Neural progenitor cell (in vitro differentiated cells): ENCODE measurements around the gene C6orf89. TPM values are rescaled to one million over a fixed set of nuclear protein-coding genes. Genes with fewer than 3 reads are reported as not detected.
A peak's percentile ranks its signal among the peaks of the same experiment; 100 is the strongest.

Experiments used
- DNase-seq: peaks from one replicate; pipeline ENCODE4 v3.0.0-alpha.2; 2016; ENCODE audit warnings: low spot score
- H2AFZ ChIP-seq: fragments of 200-600 bp; sonication (generic); replicated peaks from 2 replicates; pipeline ENCODE4 v1.6.1; 2016; ENCODE audit warnings: antibody characterized with exemption
- H3F3A ChIP-seq: fragments of 200-600 bp; sonication (generic); 2 replicates; pipeline ENCODE4 v1.6.1; 2016; ENCODE audit warnings: antibody characterized with exemption, low read depth
- H3K27ac ChIP-seq: fragments of 200-600 bp; sonication (generic); 2 replicates; pipeline ENCODE4 v1.5.1; 2016; ENCODE audit warnings: mild to moderate bottlenecking
- H3K27me3 ChIP-seq: fragments of 200-600 bp; sonication (generic); 2 replicates; pipeline ENCODE4 v1.6.1; 2016; ENCODE audit warnings: mild to moderate bottlenecking, moderate library complexity
- H3K36me3 ChIP-seq: fragments of 200-600 bp; sonication (generic); 2 replicates; pipeline ENCODE4 v1.5.1; 2016
- H3K4me1 ChIP-seq: fragments of 200-600 bp; sonication (generic); 2 replicates; pipeline ENCODE4 v1.6.1; 2016; ENCODE audit warnings: mixed run types
- H3K4me2 ChIP-seq: fragments of 200-600 bp; sonication (generic); 2 replicates; pipeline ENCODE4 v1.6.1; 2016
- H3K4me3 ChIP-seq: fragments of 200-600 bp; sonication (generic); 2 replicates; pipeline ENCODE4 v1.5.1; 2016
- H3K79me2 ChIP-seq: fragments of 200-600 bp; sonication (generic); 2 replicates; pipeline ENCODE4 v1.6.1; 2016; ENCODE audit warnings: low read depth
- H3K9ac ChIP-seq: fragments of 200-600 bp; sonication (generic); 2 replicates; pipeline ENCODE4 v1.6.1; 2016
- H3K9me3 ChIP-seq: fragments of 200-600 bp; sonication (generic); 2 replicates; pipeline ENCODE4 v1.5.1; 2016; ENCODE audit warnings: low read depth
- H4K20me1 ChIP-seq: fragments of 200-600 bp; sonication (generic); 2 replicates; pipeline ENCODE4 v1.6.1; 2016; ENCODE audit warnings: low read depth
- H3K27ac Mint-ChIP-seq: 3 replicates; pipeline ENCODE4 v1.8.0; 2021; ENCODE audit warnings: mixed read lengths
- H3K27me3 Mint-ChIP-seq: 2 replicates; pipeline ENCODE4 v1.8.0; 2022; ENCODE audit warnings: low read depth, mild to moderate bottlenecking, inconsistent platforms, moderate library complexity, mixed read lengths; ENCODE audit not compliant: insufficient read depth
- H3K36me3 Mint-ChIP-seq: 3 replicates; pipeline ENCODE4 v1.8.0; 2021; ENCODE audit warnings: mixed read lengths
- H3K4me1 Mint-ChIP-seq: 3 replicates; pipeline ENCODE4 v1.8.0; 2021; ENCODE audit warnings: mixed read lengths
- H3K4me3 Mint-ChIP-seq: 3 replicates; pipeline ENCODE4 v1.8.0; 2021; ENCODE audit warnings: mild to moderate bottlenecking, moderate library complexity, mixed read lengths
- H3K9me3 Mint-ChIP-seq: 3 replicates; pipeline ENCODE4 v1.8.0; 2020; ENCODE audit warnings: mixed read lengths
- CTCF ChIP-seq: fragments of 200-600 bp; sonication (generic); IDR thresholded peaks from 2 replicates; pipeline ENCODE4 v1.5.1; 2017; ENCODE audit warnings: antibody characterized with exemption, mild to moderate bottlenecking
- EZH2 ChIP-seq: fragments of 200-600 bp; sonication (generic); IDR thresholded peaks from 2 replicates; pipeline ENCODE4 v1.6.1; 2017; ENCODE audit warnings: antibody characterized with exemption, mild to moderate bottlenecking, moderate library complexity
- EZH2phosphoT487 ChIP-seq: fragments of 200-600 bp; sonication (generic); IDR thresholded peaks from 2 replicates; pipeline ENCODE4 v1.6.1; 2017; ENCODE audit warnings: antibody characterized with exemption
- total RNA-seq: library from RNA; depleted of rRNA; stranded (reverse); fragments of >200 nt; gene quantifications from 2 replicates; pipeline ENCODE4 v1.2.3, GENCODE V29; 2015; ENCODE audit warnings: low replicate concordance

The C6orf89 gene
- total RNA-seq, 1 donor from 2014 or later = 21.2 TPM

GRCh38 chr6:36837686-36838085 is 48.1 kb upstream of the C6orf89 start:
- H4K20me1 ChIP-seq = peaks cover 15% of the 10 kb centered on the region
- no peak overlapping the region for H3K27ac ChIP-seq
- no peak overlapping the region for H3K9ac ChIP-seq
- H3K27me3 Mint-ChIP-seq = peaks cover 50% of the 10 kb centered on the region
- no peak overlapping the region for H2AFZ ChIP-seq
- H3K36me3 ChIP-seq = no peaks in the 10 kb centered on the region
- peaks cover 21% of the 10 kb centered on the region for H3F3A ChIP-seq
- no peaks in the 10 kb centered on the region for H3K79me2 ChIP-seq
- TF ChIP-seq CTCF = no peak
- TF ChIP-seq EZH2 = peak; percentile 11
- H3K4me2 ChIP-seq = no peak overlapping the region
- H3K9me3 ChIP-seq = no peaks in the 10 kb centered on the region
- DNase-seq = no peak
- H3K4me1 Mint-ChIP-seq = peaks cover 19% of the 10 kb centered on the region
- peaks cover 86% of the 10 kb centered on the region for H3K27me3 ChIP-seq
- H3K36me3 Mint-ChIP-seq = no peaks in the 10 kb centered on the region
- H3K27ac Mint-ChIP-seq = no peak overlapping the region
- peaks cover 7% of the 10 kb centered on the region for H3K9me3 Mint-ChIP-seq
- H3K4me1 ChIP-seq = peaks cover 16% of the 10 kb centered on the region
- H3K4me3 Mint-ChIP-seq = peak overlapping the region; percentile 28
- H3K4me3 ChIP-seq = no peak overlapping the region

GRCh38 chr6:36838896-36839748 is 46.6 kb upstream of the C6orf89 start, which contains the start of gene CPNE5:
Gene CPNE5, minus strand, starts transcription at chr6:36839444. Its CDS starts 67 bp downstream, at chr6:36839377.
- Histone ChIP-seq H3K79me2 (no peaks in the 10 kb centered on the region), H3K4me2 (peak within 1 kb of the TSS; percentile 95), H2AFZ (peak within 1 kb of the TSS; percentile 80), H3K4me3 (peak within 1 kb of the TSS; percentile 64), H3K9ac (no peak within 1 kb of the TSS), H4K20me1 (peaks cover 15% of the 10 kb centered on the region), H3F3A (peaks cover 21% of the 10 kb centered on the region), H3K4me1 (peaks cover 16% of the 10 kb centered on the region), H3K27ac (no peak within 1 kb of the TSS), H3K9me3 (no peaks in the 10 kb centered on the region), H3K36me3 (no peaks in the 10 kb centered on the region), H3K27me3 (peaks cover 91% of the 10 kb centered on the region)
- peaks cover 21% of the 10 kb centered on the region for H3K4me1 Mint-ChIP-seq
- no peaks in the 10 kb centered on the region for H3K36me3 Mint-ChIP-seq
- peaks cover 4% of the 10 kb centered on the region for H3K9me3 Mint-ChIP-seq
- H3K4me3 Mint-ChIP-seq = peak within 1 kb of the TSS; percentile 85
- no peak within 1 kb of the TSS for H3K27ac Mint-ChIP-seq
- DNase-seq = peak; percentile 74
- no peak for TF ChIP-seq CTCF
- peak; percentile 73 for TF ChIP-seq EZH2
- no peak for TF ChIP-seq EZH2phosphoT487
- peaks cover 53% of the 10 kb centered on the region for H3K27me3 Mint-ChIP-seq

GRCh38 chr6:36839749-36840431 is 45.9 kb upstream of the C6orf89 start:
- H3K27me3 ChIP-seq = peaks cover 89% of the 10 kb centered on the region
- no peak overlapping the region for H3K9ac ChIP-seq
- no peaks in the 10 kb centered on the region for H3K79me2 ChIP-seq
- H4K20me1 ChIP-seq = peaks cover 15% of the 10 kb centered on the region
- TF ChIP-seq EZH2 (no peak), EZH2phosphoT487 (no peak), CTCF (peak; percentile 52)
- no peak overlapping the region for H3K27ac ChIP-seq
- no peaks in the 10 kb centered on the region for H3K36me3 ChIP-seq
- H3K4me3 ChIP-seq = peak overlapping the region; percentile 64
- H3K36me3 Mint-ChIP-seq = no peaks in the 10 kb centered on the region
- peaks cover 15% of the 10 kb centered on the region for H3F3A ChIP-seq
- peaks cover 18% of the 10 kb centered on the region for H3K4me1 Mint-ChIP-seq
- peaks cover 4% of the 10 kb centered on the region for H3K9me3 Mint-ChIP-seq
- peak overlapping the region; percentile 95 for H3K4me2 ChIP-seq
- H3K27ac Mint-ChIP-seq = no peak overlapping the region
- H2AFZ ChIP-seq = peak overlapping the region; percentile 80
- H3K9me3 ChIP-seq = no peaks in the 10 kb centered on the region
- H3K4me1 ChIP-seq = peaks cover 16% of the 10 kb centered on the region
- peak overlapping the region; percentile 85 for H3K4me3 Mint-ChIP-seq
- peaks cover 53% of the 10 kb centered on the region for H3K27me3 Mint-ChIP-seq
- peak; percentile 77 for DNase-seq
